BE2C (cell line): ENCODE results near the gene CALML5.

Experiments
- DNase-seq: peaks from one replicate; pipeline ENCODE4 v3.0.0-alpha.2; 2020
- H3K27me3 ChIP-seq: fragments of 250-450 bp; sonication (Bioruptor Pico); 2 replicates; pipeline ENCODE4 v1.5.1; 2020; ENCODE audit warnings: mild to moderate bottlenecking
- H3K36me3 ChIP-seq: fragments of 250-450 bp; sonication (Bioruptor Pico); 2 replicates; pipeline ENCODE4 v1.5.1; 2020; ENCODE audit warnings: mild to moderate bottlenecking
- H3K4me1 ChIP-seq: fragments of 250-450 bp; sonication (Bioruptor Pico); 2 replicates; pipeline ENCODE4 v1.5.1; 2020
- H3K4me3 ChIP-seq: 2 replicates; pipeline ENCODE4 v1.5.1; 2011; ENCODE audit warnings: low read depth, low read length
- H3K9me3 ChIP-seq: fragments of 250-450 bp; sonication (Bioruptor Pico); 2 replicates; pipeline ENCODE4 v1.5.1; 2020
- TF ChIP-seq, protein P1 (sequence below): IDR thresholded peaks from 2 replicates; pipeline ENCODE4 v1.5.1; 2012; ENCODE audit warnings: mild to moderate bottlenecking, low read depth, low read length

The CALML5 gene

DNA sequence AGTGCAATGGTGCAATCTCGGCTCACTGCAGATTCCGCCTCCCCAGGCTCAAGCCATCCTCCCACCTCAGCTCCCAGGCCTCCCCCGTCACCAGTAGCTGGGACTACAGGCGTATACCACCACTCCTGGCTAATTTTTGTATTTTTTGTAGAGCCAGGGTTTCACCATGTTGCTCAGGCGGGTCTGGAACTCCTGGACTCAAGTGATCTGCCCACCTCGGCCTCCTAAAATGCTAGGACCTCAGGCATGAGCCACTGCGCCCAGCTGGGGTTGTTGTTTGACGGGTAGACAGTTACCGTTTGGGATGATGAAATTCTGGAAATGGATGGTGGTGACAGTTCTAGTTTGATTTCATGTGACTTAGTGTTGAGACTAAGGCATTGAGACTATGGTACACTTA lies 40.7 kb upstream of the CALML5 start:
- no peaks in the 10 kb centered on the region for H3K36me3 ChIP-seq
- H3K27me3 ChIP-seq, result no peaks in the 10 kb centered on the region
- TF ChIP-seq, protein P1, sequence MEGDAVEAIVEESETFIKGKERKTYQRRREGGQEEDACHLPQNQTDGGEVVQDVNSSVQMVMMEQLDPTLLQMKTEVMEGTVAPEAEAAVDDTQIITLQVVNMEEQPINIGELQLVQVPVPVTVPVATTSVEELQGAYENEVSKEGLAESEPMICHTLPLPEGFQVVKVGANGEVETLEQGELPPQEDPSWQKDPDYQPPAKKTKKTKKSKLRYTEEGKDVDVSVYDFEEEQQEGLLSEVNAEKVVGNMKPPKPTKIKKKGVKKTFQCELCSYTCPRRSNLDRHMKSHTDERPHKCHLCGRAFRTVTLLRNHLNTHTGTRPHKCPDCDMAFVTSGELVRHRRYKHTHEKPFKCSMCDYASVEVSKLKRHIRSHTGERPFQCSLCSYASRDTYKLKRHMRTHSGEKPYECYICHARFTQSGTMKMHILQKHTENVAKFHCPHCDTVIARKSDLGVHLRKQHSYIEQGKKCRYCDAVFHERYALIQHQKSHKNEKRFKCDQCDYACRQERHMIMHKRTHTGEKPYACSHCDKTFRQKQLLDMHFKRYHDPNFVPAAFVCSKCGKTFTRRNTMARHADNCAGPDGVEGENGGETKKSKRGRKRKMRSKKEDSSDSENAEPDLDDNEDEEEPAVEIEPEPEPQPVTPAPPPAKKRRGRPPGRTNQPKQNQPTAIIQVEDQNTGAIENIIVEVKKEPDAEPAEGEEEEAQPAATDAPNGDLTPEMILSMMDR, result no peak
- H3K9me3 ChIP-seq, result no peaks in the 10 kb centered on the region
- no peak overlapping the region for H3K4me3 ChIP-seq
- H3K4me1 ChIP-seq, result no peaks in the 10 kb centered on the region
- no peak for DNase-seq

DNA sequence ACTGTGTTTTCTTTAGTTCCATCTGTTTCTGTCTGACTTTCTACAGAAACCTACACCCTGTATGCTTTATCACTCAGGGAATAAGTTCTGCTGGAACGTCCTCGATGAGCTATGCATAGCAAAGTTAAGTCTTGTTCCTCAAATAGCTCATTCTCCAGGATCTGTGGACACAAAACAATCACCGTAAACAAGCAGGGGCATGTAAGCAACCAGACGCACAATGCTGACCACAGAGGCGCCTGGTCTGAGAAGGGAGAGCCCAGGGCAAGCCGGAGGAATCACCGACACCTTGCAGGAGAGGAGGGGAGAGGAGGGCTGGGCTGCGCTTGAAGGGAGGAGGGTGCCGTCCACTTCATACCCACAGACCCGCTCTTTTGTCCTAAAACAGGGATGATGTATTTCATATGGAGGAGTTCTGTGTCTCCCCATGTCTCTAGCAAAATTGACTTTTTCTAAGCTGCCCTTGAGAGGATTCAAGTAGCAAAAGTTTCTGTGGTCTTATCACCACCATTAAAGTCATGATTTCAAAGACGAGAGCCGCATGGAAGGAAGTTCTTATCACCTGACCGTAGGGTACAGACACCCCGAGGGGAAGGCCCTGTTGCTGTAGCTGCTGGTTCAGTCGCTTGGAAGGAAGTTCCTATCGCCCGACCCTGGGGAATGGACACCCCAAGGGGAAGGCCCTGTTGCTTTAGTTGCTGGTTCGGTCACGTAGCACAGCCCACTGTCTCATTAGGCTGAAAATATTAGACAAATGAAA lies 39.7 kb upstream of the CALML5 start:
- Histone ChIP-seq H3K9me3 (no peaks in the 10 kb centered on the region), H3K36me3 (no peaks in the 10 kb centered on the region), H3K4me1 (no peaks in the 10 kb centered on the region), H3K4me3 (no peak overlapping the region), H3K27me3 (no peaks in the 10 kb centered on the region)
- TF ChIP-seq, protein P1, result no peak
- DNase-seq, result no peak

DNA sequence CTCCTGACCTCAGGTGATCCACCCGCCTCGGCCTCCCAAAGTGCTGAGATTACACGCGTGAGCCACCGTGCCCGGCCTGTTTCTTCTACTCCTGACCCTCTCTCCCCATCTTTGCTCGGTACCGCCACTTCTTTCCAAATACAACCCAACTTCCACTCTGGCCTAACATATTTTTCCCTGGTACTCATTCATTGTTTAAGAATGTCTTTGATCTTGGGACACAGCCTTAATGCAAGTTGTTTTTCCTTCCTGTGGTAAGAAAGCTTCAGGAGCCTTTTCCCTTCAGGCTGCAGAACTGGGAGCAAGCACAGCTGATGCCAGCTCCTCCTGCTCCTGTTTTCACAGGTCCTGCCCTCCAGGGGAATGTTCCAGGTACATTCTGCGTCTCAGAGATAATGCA lies 39.1 kb upstream of the CALML5 start:
- Histone ChIP-seq H3K36me3 (no peaks in the 10 kb centered on the region), H3K27me3 (no peaks in the 10 kb centered on the region), H3K4me1 (no peaks in the 10 kb centered on the region), H3K9me3 (no peaks in the 10 kb centered on the region), H3K4me3 (no peak overlapping the region)
- no peak for DNase-seq
- TF ChIP-seq, protein P1, result no peak

DNA sequence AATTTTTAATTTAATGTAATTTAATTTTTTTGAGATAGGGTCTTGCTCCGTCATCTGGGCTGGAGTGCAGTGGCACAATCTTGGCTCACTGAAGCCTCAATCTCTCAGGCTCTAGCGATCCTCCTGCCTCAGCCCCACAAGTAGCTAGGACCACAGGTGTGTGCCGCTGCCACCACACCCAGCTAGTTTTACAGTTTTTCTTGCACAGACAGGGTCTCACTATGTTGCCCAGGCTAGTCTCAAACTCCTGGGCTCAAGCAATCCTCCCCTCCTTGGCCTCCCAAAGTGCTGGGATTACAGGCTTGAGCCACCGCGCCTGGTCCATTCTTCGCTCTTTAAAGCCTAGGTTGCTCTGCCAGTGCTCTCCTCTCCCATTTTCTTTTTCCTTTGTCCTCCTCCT lies 38.3 kb upstream of the CALML5 start:
- Histone ChIP-seq H3K4me1 (no peaks in the 10 kb centered on the region), H3K4me3 (no peak overlapping the region), H3K36me3 (no peaks in the 10 kb centered on the region), H3K27me3 (no peaks in the 10 kb centered on the region), H3K9me3 (no peaks in the 10 kb centered on the region)
- DNase-seq, result no peak
- TF ChIP-seq, protein P1, result no peak

DNA sequence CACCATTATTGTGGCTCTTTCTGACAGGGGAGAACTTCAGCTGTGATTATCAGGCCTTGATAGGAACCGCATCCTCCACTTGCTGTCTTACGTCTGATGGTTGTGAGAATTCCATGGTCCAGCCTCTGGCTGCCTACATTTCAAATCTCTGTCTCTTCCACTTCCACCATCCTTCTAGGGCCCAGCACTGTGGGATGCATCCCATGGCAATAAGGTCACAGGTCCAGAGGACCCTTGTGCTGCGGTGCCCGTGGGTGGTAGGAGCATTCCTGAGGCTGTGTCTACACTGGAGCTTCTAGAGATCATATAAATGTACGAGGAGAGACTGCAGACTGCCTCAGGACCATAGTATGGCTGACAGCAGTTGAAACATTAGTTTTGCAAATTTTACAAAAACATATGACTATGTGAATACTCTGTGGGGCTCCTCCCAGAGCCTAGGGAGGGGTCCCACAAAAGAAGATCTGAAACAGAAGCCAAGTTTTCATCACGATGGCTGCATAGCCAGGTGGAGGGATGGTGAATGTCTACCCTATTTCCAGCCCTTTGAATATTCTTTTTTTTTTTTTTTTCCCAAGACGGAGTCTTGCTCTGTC lies 37.2 kb upstream of the CALML5 start:
- no peaks in the 10 kb centered on the region for H3K27me3 ChIP-seq
- H3K36me3 ChIP-seq, result no peaks in the 10 kb centered on the region
- no peak overlapping the region for H3K4me3 ChIP-seq
- H3K4me1 ChIP-seq, result no peaks in the 10 kb centered on the region
- TF ChIP-seq, protein P1, result no peak
- no peak for DNase-seq
- H3K9me3 ChIP-seq, result no peaks in the 10 kb centered on the region
